Heart left ventricle (tissue), 16 donors: ENCODE data around the gene STN1. TPM values are rescaled to one million over a fixed set of nuclear protein-coding genes. Genes with fewer than 3 reads are reported as not detected.

Source experiments
- ATAC-seq, 4 donors: fragments of 200-7000 bp; cut with Tn5 transposase; one replicate each; pipeline ENCODE4 v1.9.1; 2020 to 2022; ENCODE audit warnings: moderate library complexity in 4 of 4, mild to moderate bottlenecking in 3 of 4, moderate number of reproducible peaks in 1 of 4
- DNase-seq, 5 donors: peaks; one replicate each; pipeline ENCODE4 v3.0.0-alpha.2; 2020
- H3K27ac ChIP-seq, 12 donors: fragments of 200-600 bp; sonication (generic) in 4 of 12; one replicate each; pipeline versions ENCODE4 v1.5.0 to v1.8.0; 2016 to 2022; ENCODE audit warnings: mild to moderate bottlenecking in 2 of 12
- H3K27me3 ChIP-seq, 9 donors: fragments of 200-600 bp; sonication (generic) in 2 of 9; one replicate each; pipeline versions ENCODE4 v1.5.1 to v1.8.0; 2016 to 2022; ENCODE audit warnings: mild to moderate bottlenecking in 3 of 9
- H3K36me3 ChIP-seq, 9 donors: fragments of 200-600 bp; sonication (generic) in 2 of 9; one replicate each; pipeline versions ENCODE4 v1.5.0 to v1.8.0; 2018 to 2022; ENCODE audit warnings: mild to moderate bottlenecking in 2 of 9
- H3K4me1 ChIP-seq, 12 donors: fragments of 200-600 bp; sonication (generic) in 4 of 12; one replicate each; pipeline versions ENCODE4 v1.5.0 to v1.8.0; 2016 to 2022; ENCODE audit warnings: mild to moderate bottlenecking in 3 of 12
- H3K4me3 ChIP-seq, 12 donors: fragments of 200-600 bp; sonication (generic) in 4 of 12; one replicate each; pipeline versions ENCODE4 v1.5.0 to v1.8.0; 2017 to 2022; ENCODE audit warnings: mild to moderate bottlenecking in 9 of 12, moderate library complexity in 4 of 12
- H3K9me3 ChIP-seq, 12 donors: fragments of 200-600 bp; sonication (generic) in 4 of 12; one replicate each; pipeline versions ENCODE4 v1.5.0 to v1.8.0; 2016 to 2022; ENCODE audit warnings: mild to moderate bottlenecking in 1 of 12
- POLR2A ChIP-seq, 2 donors: fragments of 450-650 bp; IDR thresholded peaks; one replicate each; pipeline ENCODE4 v1.6.1; 2017; ENCODE audit warnings: antibody characterized with exemption in 2 of 2, mild to moderate bottlenecking in 2 of 2, moderate library complexity in 2 of 2
- WGBS, 4 donors: extraction: QIAGEN DNeasy Blood & Tissue Kit in 2 of 4; methylation state at CpG; one replicate each; pipeline versions ENCODE4 v1.1.5 to v1.1.7; 2013 to 2018; 5-methylcytosine and 5-hydroxymethylcytosine counted together
- intact Hi-C, 10 donors: fragments of 100-400 bp; cut with DNase I; formaldehyde crosslinking; loops; one replicate each; pipeline versions ENCODE4 v1.11.1 to v1.14.2; 2022
- polyA plus RNA-seq, 2 donors: library from polyadenylated mRNA; stranded (reverse); fragments of 200-250 nt; gene quantifications; one replicate each; pipeline ENCODE4 v1.2.3, GENCODE V29; 2013
- total RNA-seq, 9 donors: library from RNA; depleted of rRNA in 2 of 9; stranded (reverse); fragments of >200 nt in 2 of 9; fragmentation: NEBNext Ultra II Directional in 3 of 9; extraction: Animal tissue kit (Norgen Biotek cat#: 25700) in 3 of 9; gene quantifications; one replicate each; pipeline versions ENCODE4 v1.1.0 to v1.2.4, GENCODE V29; 2016 to 2023
- TF ChIP-seq, protein P1 (sequence below), 12 donors: fragments of 200-600 bp; sonication (generic) in 4 of 12; IDR thresholded peaks; one replicate each; pipeline versions ENCODE4 v1.5.0 to v1.8.0; 2018 to 2022; ENCODE audit warnings: antibody characterized with exemption in 12 of 12, mild to moderate bottlenecking in 5 of 12
- donor health status: ischemic (EF 13 %, LVEDD 7.1; RV severe dilation, severe dysfunction).
- donor health status: healthy with polysubstance abuse.
- donor health status: DM: no; HTN: yes; CAD: no.
- donor health status: DM: no; HTN: no; CAD: no.
- donor health status: ischemic (EF 25% LVEDD 6.9; RV normal size, moderate dysfunction).
- donor health status: ischemic (EF 25% LVEDD 5.7; RV mildly dilated, moderate dysfunction).
- donor health status: healthy.
- donor health status: DM: yes; HTN: yes; CAD: no.
- donor health status: ischemic (EF 35%, LVEDD 5.7; RV mildly dilated, moderate dysfunction).
- donor health status: nonischemic (EF 11% LVEDD 7.7; RV severe dilation, severe dysfunction).
- donor health status: DM: yes; HTN: yes; CAD: no.
- donor health status: PGD.
- donor health status: ischemic (EF 29% LVEDD 5.4; RV normal size, mild dysfunction).
- donor health status: nonischemic (EF 23%, LVEDD 6.1; RV moderate dilation, normal function).

The STN1 gene
- total and polyA plus RNA-seq, 11 donors, result 23.1 to 53.1 (median 32.7) TPM

DNA sequence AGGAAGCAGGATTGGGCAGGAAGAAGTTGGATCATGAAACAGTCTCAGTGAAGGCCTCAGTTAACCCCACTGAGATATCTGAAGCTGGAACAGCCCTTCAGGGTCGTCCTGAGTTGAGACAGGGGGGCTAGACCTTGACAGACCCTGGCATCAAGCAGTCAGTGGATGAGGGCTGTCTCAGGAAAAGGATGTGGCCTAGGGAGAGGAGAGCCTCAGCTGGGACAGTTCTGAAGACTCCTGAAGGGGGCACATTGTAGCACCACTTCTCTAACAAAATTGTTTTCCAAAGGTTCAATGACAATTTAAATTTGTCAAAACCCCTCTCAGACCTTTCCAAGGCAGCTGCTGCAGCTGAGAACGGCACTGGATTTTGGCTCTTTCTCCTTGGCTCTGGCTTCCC is 33.2 kb upstream of the STN1 start:
- 53 to 75% (median 59%) methylated on average over 2 of the region's 2 CpGs for WGBS, 4 donors
- no peak for DNase-seq
- no peak for ATAC-seq

DNA sequence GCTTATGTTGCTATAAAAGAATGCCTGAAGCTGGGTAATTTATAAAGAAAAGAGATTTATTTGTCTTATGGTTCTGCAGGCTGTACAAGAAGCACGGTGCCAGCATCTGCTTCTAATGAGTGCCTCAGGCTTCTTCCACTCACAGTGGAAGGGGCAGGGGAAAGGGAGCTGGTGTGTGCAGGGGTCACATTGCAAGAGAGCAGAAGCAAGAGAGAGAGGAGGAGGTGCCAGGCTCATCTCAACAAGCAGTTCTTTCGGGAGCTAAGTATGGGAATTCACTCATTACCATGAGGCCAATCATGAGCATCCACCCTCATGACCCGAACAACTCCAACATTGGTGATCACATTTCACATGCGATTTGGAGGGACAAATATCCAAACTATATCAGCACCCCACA is 31.7 kb upstream of the STN1 start:
- Histone ChIP-seq H3K9me3 (peaks cover 0 to 6% (median 0%) of the 10 kb centered on the region in 12 donors), H3K4me3 (no peak overlapping the region), H3K27me3 (no peaks in the 10 kb centered on the region), H3K4me1 (no peaks in the 10 kb centered on the region), H3K27ac (no peak overlapping the region), H3K36me3 (no peaks in the 10 kb centered on the region)
- TF ChIP-seq, protein P1, sequence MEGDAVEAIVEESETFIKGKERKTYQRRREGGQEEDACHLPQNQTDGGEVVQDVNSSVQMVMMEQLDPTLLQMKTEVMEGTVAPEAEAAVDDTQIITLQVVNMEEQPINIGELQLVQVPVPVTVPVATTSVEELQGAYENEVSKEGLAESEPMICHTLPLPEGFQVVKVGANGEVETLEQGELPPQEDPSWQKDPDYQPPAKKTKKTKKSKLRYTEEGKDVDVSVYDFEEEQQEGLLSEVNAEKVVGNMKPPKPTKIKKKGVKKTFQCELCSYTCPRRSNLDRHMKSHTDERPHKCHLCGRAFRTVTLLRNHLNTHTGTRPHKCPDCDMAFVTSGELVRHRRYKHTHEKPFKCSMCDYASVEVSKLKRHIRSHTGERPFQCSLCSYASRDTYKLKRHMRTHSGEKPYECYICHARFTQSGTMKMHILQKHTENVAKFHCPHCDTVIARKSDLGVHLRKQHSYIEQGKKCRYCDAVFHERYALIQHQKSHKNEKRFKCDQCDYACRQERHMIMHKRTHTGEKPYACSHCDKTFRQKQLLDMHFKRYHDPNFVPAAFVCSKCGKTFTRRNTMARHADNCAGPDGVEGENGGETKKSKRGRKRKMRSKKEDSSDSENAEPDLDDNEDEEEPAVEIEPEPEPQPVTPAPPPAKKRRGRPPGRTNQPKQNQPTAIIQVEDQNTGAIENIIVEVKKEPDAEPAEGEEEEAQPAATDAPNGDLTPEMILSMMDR (IDR thresholded peaks at IDR 0.05), result no peak
- no peak for TF ChIP-seq POLR2A (IDR thresholded peaks at IDR 0.05)
- intact Hi-C loops, result no loop called here
- WGBS, 4 donors, result 85 to 93% (median 86%) methylated on average over 4 of the region's 4 CpGs
- ATAC-seq, result no peak
- DNase-seq, result no peak

More for the DNA sequence above, 33.2 kb upstream of the STN1 start:
- Histone ChIP-seq H3K4me3 (no peak overlapping the region), H3K27me3 (no peaks in the 10 kb centered on the region), H3K27ac (no peak overlapping the region), H3K36me3 (no peaks in the 10 kb centered on the region), H3K4me1 (no peaks in the 10 kb centered on the region), H3K9me3 (peaks cover 0 to 12% (median 0%) of the 10 kb centered on the region in 12 donors)
- TF ChIP-seq, protein P1 (IDR thresholded peaks at IDR 0.05), result no peak
- TF ChIP-seq POLR2A (IDR thresholded peaks at IDR 0.05), result no peak
- intact Hi-C loops, result no loop called here

- ATAC-seq (no peak), DNase-seq (no peak)
- Histone ChIP-seq H3K9me3 (no peaks in the 10 kb centered on the region), H3K27me3 (no peaks in the 10 kb centered on the region), H3K36me3 (no peaks in the 10 kb centered on the region), H3K4me3 (no peak overlapping the region), H3K27ac (no peak overlapping the region), H3K4me1 (no peaks in the 10 kb centered on the region)
- 77 to 81% (median 80%) methylated on average over 3 of the region's 3 CpGs for WGBS, 4 donors
- intact Hi-C loops, result no loop called here
- TF ChIP-seq POLR2A (IDR thresholded peaks at IDR 0.05), result no peak
- TF ChIP-seq, protein P1 (IDR thresholded peaks at IDR 0.05), result no peak
These were observed 30.0 kb upstream of the STN1 start for GRCh38 chr10:103947799-103948516.

- Histone ChIP-seq H3K27me3 (no peaks in the 10 kb centered on the region), H3K36me3 (no peaks in the 10 kb centered on the region), H3K9me3 (no peaks in the 10 kb centered on the region), H3K27ac (no peak overlapping the region), H3K4me3 (no peak overlapping the region), H3K4me1 (no peaks in the 10 kb centered on the region)
- WGBS, 4 donors, result 64 to 70% (median 65%) methylated on average over 2 of the region's 2 CpGs
- intact Hi-C loops, result no loop called here
- TF ChIP-seq, protein P1 (IDR thresholded peaks at IDR 0.05), result no peak
- TF ChIP-seq POLR2A (IDR thresholded peaks at IDR 0.05), result no peak
- no peak for ATAC-seq
- no peak for DNase-seq
These were observed 24.9 kb upstream of the STN1 start for GRCh38 chr10:103942866-103943265.
